SK-N-SH treated with all-trans-retinoic acid at 6 μM for 48 hours (cell line): ENCODE results near the gene NFIX.

Experiments
- ESRRG ChIP-seq: fragments of 250-450 bp; sonication (Bioruptor Pico); IDR thresholded peaks from 2 replicates; pipeline ENCODE4 v1.6.1; 2021; ENCODE audit warnings: mild to moderate bottlenecking
- RARB ChIP-seq: fragments of 250-450 bp; sonication (Bioruptor Pico); IDR thresholded peaks from 2 replicates; pipeline ENCODE4 v1.8.0; 2021; ENCODE audit warnings: mild to moderate bottlenecking, moderate library complexity
- TCF4 ChIP-seq: fragments of 250-450 bp; sonication (Bioruptor Pico); IDR thresholded peaks from 2 replicates; pipeline ENCODE4 v1.8.0; 2021; ENCODE audit warnings: mild to moderate bottlenecking, moderate library complexity, borderline replicate concordance
- ZFP3 ChIP-seq: fragments of 250-450 bp; sonication (Bioruptor Pico); IDR thresholded peaks from 2 replicates; pipeline ENCODE4 v1.5.0; 2020; ENCODE audit warnings: mild to moderate bottlenecking, moderate library complexity
- ZNF8 ChIP-seq: fragments of 450-650 bp; formaldehyde crosslinking; IDR thresholded peaks from 2 replicates; pipeline ENCODE4 v1.5.0; 2020; ENCODE audit warnings: mild to moderate bottlenecking, moderate library complexity
- TF ChIP-seq, protein P1 (sequence below): fragments of 250-450 bp; sonication (Bioruptor Pico); IDR thresholded peaks from 2 replicates; pipeline ENCODE4 v1.5.1; 2020; ENCODE audit warnings: low read depth, mild to moderate bottlenecking, moderate library complexity
- TF ChIP-seq, protein P2 (sequence below): fragments of 250-450 bp; sonication (Bioruptor Pico); IDR thresholded peaks from 2 replicates; pipeline ENCODE4 v1.8.0; 2020; ENCODE audit warnings: mild to moderate bottlenecking, moderate library complexity, borderline replicate concordance

DNA sequence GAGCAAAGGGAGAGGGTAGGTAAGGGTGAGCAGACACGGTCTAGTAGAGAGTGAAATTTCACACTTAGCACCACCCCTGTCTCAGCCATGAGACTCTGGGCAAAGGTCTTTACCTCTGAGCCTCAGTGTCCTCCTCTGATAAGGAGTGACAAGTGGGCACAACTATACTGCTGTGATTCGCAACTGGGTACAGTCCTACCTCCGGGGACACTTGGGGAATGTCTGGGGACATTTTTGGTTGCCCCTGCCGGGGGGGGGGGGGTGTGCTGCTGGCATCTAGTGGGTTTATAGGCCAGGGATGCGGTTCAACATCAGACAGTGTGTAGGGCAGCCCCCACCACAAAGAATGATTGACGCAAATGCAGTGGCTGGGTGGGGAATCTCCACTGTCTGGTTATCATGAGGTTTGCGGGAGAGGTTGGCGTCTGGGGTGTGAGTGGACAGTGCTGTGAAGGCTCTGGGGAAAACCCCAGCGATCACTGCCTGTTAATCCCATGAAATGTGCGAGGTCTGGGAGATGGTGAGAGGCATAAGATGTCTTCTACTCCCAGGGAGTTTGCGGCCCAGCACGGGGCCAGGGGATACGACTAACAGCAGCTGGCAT, 127.1 kb downstream of the NFIX start:
- TF ChIP-seq TCF4 (CRISPR knock-in tag) = no peak
- TF ChIP-seq, protein P1, sequence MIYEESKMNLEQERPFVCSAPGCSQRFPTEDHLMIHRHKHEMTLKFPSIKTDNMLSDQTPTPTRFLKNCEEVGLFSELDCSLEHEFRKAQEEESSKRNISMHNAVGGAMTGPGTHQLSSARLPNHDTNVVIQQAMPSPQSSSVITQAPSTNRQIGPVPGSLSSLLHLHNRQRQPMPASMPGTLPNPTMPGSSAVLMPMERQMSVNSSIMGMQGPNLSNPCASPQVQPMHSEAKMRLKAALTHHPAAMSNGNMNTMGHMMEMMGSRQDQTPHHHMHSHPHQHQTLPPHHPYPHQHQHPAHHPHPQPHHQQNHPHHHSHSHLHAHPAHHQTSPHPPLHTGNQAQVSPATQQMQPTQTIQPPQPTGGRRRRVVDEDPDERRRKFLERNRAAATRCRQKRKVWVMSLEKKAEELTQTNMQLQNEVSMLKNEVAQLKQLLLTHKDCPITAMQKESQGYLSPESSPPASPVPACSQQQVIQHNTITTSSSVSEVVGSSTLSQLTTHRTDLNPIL = no peak
- no peak for TF ChIP-seq RARB (CRISPR knock-in tag)
- TF ChIP-seq, protein P2, sequence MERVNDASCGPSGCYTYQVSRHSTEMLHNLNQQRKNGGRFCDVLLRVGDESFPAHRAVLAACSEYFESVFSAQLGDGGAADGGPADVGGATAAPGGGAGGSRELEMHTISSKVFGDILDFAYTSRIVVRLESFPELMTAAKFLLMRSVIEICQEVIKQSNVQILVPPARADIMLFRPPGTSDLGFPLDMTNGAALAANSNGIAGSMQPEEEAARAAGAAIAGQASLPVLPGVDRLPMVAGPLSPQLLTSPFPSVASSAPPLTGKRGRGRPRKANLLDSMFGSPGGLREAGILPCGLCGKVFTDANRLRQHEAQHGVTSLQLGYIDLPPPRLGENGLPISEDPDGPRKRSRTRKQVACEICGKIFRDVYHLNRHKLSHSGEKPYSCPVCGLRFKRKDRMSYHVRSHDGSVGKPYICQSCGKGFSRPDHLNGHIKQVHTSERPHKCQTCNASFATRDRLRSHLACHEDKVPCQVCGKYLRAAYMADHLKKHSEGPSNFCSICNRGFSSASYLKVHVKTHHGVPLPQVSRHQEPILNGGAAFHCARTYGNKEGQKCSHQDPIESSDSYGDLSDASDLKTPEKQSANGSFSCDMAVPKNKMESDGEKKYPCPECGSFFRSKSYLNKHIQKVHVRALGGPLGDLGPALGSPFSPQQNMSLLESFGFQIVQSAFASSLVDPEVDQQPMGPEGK (CRISPR knock-in tag) = no peak
- no peak for TF ChIP-seq ZNF8
- TF ChIP-seq ZFP3 = no peak
- TF ChIP-seq ESRRG (CRISPR knock-in tag) = no peak
